Panc1 (cell line): ENCODE measurements around the gene ATF6B. TPM values are rescaled to one million over a fixed set of nuclear protein-coding genes. Genes with fewer than 3 reads are reported as not detected.

Source experiments
- ATAC-seq: fragments of 200-7000 bp; cut with Tn5 transposase; 2 replicates; pipeline ENCODE4 v1.9.1; 2020; ENCODE audit warnings: mild to moderate bottlenecking, moderate library complexity
- BruUV-seq: library from RNA; stranded (reverse); fragments of 400-500 nt; replicated peaks from 2 replicates; lab custom pipeline; 2021; lab: Mats Ljungman, UMichigan
- CTCF ChIA-PET: fragments of 300-600 bp; sonication (Branson Sonifier 250); formaldehyde crosslinking; loops from one replicate; lab custom pipeline; 2022; ENCODE audit warnings: antibody characterized with exemption; lab: Charles Lee
- POLR2A ChIA-PET: fragments of 300-600 bp; sonication (Branson Sonifier 250); formaldehyde crosslinking; loops from one replicate; lab custom pipeline; 2022; ENCODE audit warnings: antibody characterized with exemption; lab: Charles Lee
- DNase-seq: peaks from one replicate; pipeline ENCODE4 v3.0.0-alpha.2; 2010; ENCODE audit warnings: low read depth, low spot score
- H3K27ac ChIP-seq: 2 replicates; pipeline ENCODE4 v1.5.1; 2011; ENCODE audit warnings: mild to moderate bottlenecking, low read length, inconsistent platforms
- H3K27me3 ChIP-seq: fragments of 200-500 bp; sonication (Bioruptor generic); 2 replicates; pipeline ENCODE4 v1.6.0; 2014; ENCODE audit warnings: low read length, inconsistent platforms; ENCODE audit not compliant: control insufficient read depth, insufficient read depth
- H3K36me3 ChIP-seq: fragments of 200-500 bp; sonication (Bioruptor generic); 2 replicates; pipeline ENCODE4 v1.5.1; 2014; ENCODE audit warnings: inconsistent platforms, mild to moderate bottlenecking, low read length, moderate library complexity; ENCODE audit not compliant: control insufficient read depth, insufficient read depth
- H3K4me1 ChIP-seq: 2 replicates; pipeline ENCODE4 v1.5.1; 2011; ENCODE audit warnings: inconsistent platforms, mild to moderate bottlenecking, low read length, moderate library complexity; ENCODE audit not compliant: control insufficient read depth, insufficient read depth
- H3K4me3 ChIP-seq, 2 experiments: 2 replicates each; pipeline ENCODE4 v1.5.1; 2011 to 2012; ENCODE audit warnings: low read depth in 2 of 2, low read length in 2 of 2, mild to moderate bottlenecking in 2 of 2, inconsistent platforms in 1 of 2, moderate library complexity in 1 of 2
- H3K9me3 ChIP-seq: fragments of 200-500 bp; sonication (Bioruptor generic); 2 replicates; pipeline ENCODE4 v1.5.1; 2014; ENCODE audit warnings: low read depth, mild to moderate bottlenecking, inconsistent platforms, low read length, moderate library complexity; ENCODE audit not compliant: control insufficient read depth, insufficient read depth
- POLR2AphosphoS5 ChIP-seq: IDR thresholded peaks from 2 replicates; pipeline ENCODE4 v1.6.1; 2012; ENCODE audit warnings: mild to moderate bottlenecking, low read depth, low read length, moderate library complexity
- SIN3A ChIP-seq: IDR thresholded peaks from 2 replicates; pipeline ENCODE4 v1.6.1; 2012; ENCODE audit warnings: low read depth, mild to moderate bottlenecking, low read length, moderate library complexity, borderline replicate concordance; ENCODE audit not compliant: insufficient read depth
- TCF7L2 ChIP-seq: IDR thresholded peaks from 2 replicates; pipeline ENCODE4 v1.6.1; 2011; ENCODE audit warnings: mild to moderate bottlenecking, low read depth, low read length, inconsistent platforms
- in situ Hi-C: cut with HindIII; loops from 2 replicates; pipeline ENCODE4 v1.10.0; 2016; ENCODE audit warnings: low sequenced_read_pairs, low pct_unique_long_range_greater_than_20kb
- intact Hi-C: fragments of 100-400 bp; cut with micrococcal nuclease; formaldehyde crosslinking; loops from one replicate; pipeline ENCODE4 v1.10.0; 2022; ENCODE audit not compliant: unreplicated experiment
- total RNA-seq: library from RNA; stranded (reverse); gene quantifications from one replicate; pipeline ENCODE4 v1.2.1, GENCODE V29; 2021; ENCODE audit not compliant: unreplicated experiment
- TF ChIP-seq, protein P1 (sequence below): fragments of 450-650 bp; IDR thresholded peaks from 2 replicates; pipeline ENCODE4 v1.5.1; 2017; ENCODE audit warnings: mild to moderate bottlenecking
- TF ChIP-seq, protein P2 (sequence below), 2 experiments: IDR thresholded peaks; 2 replicates each; pipeline ENCODE4 v1.6.1; 2011 to 2012; ENCODE audit warnings: low read depth in 2 of 2, control low read depth in 1 of 2, low read length in 1 of 2, mild to moderate bottlenecking in 1 of 2, moderate library complexity in 1 of 2; ENCODE audit not compliant: insufficient read depth in 1 of 2

Gene ATF6B
- total RNA-seq, 1 experiment from 2014 or later: 127 TPM

DNA sequence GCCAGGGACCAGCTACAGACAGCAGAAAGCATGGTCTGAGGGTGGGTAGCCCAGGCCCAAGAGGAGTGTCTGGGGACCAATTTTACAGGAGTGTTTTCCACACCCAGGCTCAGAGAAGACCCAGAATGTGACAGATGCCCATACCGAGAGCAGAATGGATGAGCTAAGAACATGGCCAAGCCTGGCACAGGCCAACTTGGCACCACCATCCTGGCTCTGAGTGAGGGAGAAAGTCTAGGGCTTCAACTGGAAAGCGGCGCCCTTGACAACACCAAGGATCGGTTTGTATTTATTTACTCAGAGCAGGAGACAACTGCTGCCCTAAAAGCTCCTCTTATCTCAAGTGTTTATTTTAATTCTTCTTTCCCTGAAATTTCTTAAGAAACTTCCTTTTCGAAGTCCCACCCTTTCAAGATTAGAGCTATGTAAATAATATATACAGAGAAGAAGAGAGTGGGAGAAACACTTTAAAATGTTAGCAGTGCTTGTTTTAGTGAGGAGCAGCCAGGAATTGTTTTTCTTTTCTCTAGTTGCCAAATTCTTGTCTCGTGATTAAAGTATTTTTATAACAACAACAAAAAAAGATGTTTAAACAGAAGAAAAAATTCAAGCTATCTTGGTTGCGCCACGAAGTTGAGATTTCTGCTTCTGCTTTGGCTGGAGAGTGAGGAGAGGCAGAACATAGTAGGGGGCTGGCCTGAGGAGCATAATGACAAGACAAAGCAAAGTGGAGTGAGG is 35.1 kb downstream of the ATF6B start:
- ChIA-PET CTCF (interaction anchor here (0.6 kb wide), 1 partner anchor 9 kb away, joined by 6 read pairs; no protein-coding TSS in a partner anchor), POLR2A (no interaction called here)
- no TSS peak for BruUV-seq
- H3K9me3 ChIP-seq: no peaks in the 10 kb centered on the region
- no peak overlapping the region for H3K27ac ChIP-seq
- in situ Hi-C loops: no loop called here
- TF ChIP-seq, protein P1, sequence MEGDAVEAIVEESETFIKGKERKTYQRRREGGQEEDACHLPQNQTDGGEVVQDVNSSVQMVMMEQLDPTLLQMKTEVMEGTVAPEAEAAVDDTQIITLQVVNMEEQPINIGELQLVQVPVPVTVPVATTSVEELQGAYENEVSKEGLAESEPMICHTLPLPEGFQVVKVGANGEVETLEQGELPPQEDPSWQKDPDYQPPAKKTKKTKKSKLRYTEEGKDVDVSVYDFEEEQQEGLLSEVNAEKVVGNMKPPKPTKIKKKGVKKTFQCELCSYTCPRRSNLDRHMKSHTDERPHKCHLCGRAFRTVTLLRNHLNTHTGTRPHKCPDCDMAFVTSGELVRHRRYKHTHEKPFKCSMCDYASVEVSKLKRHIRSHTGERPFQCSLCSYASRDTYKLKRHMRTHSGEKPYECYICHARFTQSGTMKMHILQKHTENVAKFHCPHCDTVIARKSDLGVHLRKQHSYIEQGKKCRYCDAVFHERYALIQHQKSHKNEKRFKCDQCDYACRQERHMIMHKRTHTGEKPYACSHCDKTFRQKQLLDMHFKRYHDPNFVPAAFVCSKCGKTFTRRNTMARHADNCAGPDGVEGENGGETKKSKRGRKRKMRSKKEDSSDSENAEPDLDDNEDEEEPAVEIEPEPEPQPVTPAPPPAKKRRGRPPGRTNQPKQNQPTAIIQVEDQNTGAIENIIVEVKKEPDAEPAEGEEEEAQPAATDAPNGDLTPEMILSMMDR: no peak
- no peak for TF ChIP-seq POLR2AphosphoS5
- no peak for TF ChIP-seq SIN3A
- TF ChIP-seq, protein P2, sequence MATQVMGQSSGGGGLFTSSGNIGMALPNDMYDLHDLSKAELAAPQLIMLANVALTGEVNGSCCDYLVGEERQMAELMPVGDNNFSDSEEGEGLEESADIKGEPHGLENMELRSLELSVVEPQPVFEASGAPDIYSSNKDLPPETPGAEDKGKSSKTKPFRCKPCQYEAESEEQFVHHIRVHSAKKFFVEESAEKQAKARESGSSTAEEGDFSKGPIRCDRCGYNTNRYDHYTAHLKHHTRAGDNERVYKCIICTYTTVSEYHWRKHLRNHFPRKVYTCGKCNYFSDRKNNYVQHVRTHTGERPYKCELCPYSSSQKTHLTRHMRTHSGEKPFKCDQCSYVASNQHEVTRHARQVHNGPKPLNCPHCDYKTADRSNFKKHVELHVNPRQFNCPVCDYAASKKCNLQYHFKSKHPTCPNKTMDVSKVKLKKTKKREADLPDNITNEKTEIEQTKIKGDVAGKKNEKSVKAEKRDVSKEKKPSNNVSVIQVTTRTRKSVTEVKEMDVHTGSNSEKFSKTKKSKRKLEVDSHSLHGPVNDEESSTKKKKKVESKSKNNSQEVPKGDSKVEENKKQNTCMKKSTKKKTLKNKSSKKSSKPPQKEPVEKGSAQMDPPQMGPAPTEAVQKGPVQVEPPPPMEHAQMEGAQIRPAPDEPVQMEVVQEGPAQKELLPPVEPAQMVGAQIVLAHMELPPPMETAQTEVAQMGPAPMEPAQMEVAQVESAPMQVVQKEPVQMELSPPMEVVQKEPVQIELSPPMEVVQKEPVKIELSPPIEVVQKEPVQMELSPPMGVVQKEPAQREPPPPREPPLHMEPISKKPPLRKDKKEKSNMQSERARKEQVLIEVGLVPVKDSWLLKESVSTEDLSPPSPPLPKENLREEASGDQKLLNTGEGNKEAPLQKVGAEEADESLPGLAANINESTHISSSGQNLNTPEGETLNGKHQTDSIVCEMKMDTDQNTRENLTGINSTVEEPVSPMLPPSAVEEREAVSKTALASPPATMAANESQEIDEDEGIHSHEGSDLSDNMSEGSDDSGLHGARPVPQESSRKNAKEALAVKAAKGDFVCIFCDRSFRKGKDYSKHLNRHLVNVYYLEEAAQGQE (IDR thresholded peaks at IDR 0.05; ENCODE audit: insufficient read depth in 1 of 2, low read depth in 2 of 2, low read length in 1 of 2): no peak
- TF ChIP-seq TCF7L2: no peak
- no peaks in the 10 kb centered on the region for H3K36me3 ChIP-seq
- no peaks in the 10 kb centered on the region for H3K4me1 ChIP-seq
- no peak for DNase-seq
- intact Hi-C loops: no loop called here
- no peak overlapping the region for H3K4me3 ChIP-seq
- ATAC-seq: no peak
- no peaks in the 10 kb centered on the region; the same call in 1 of the 2 replicates for H3K27me3 ChIP-seq

DNA sequence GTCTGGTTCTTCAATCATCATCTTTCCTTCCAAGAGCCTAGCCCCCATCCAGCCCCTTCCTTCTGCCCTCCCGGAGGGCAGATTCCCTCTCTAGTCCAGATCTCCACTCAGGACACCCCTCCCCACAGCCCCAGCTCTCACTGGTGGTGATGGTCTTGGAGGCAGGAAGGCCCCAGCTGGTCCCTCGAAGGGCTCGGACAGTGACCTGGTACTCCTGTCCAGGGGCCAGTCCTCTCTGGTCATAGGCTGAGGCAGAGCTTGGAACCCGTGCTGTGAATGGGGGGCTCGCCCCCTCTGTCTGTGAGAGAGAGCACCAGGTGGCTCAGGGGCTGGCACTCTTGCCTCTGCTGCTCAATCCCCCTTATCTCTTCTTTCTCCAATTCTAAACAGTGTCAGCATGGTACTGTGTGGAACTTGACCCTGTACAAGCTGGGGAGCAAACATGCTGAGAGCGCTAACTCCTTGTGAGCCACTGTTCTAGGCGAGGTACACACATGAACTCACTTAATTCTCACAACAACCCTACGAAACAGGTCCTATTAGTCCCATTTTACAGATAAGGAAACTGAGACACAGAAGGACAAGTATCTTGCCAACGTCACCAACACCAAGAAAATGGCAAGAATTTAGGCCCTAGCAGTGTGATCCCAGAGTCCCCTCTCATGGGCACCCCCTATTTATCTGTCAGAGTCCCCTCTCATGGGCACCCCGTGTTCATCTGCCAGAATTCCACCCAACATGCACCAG is 38.8 kb downstream of the ATF6B start:
- no peak overlapping the region for H3K4me3 ChIP-seq
- in situ Hi-C loops (no loop called here), intact Hi-C loops (no loop called here)
- ChIA-PET CTCF (no interaction called here), POLR2A (interaction anchor here (0.6 kb wide), 1 partner anchor 377 kb away, joined by 4 read pairs; no protein-coding TSS in a partner anchor)
- H3K27me3 ChIP-seq: no peaks in the 10 kb centered on the region
- no peaks in the 10 kb centered on the region for H3K36me3 ChIP-seq
- BruUV-seq: no TSS peak
- TF ChIP-seq, protein P1: no peak
- TF ChIP-seq SIN3A (no peak), POLR2AphosphoS5 (no peak), TCF7L2 (no peak)
- TF ChIP-seq, protein P2 (IDR thresholded peaks at IDR 0.05; ENCODE audit: insufficient read depth in 1 of 2, low read depth in 2 of 2, low read length in 1 of 2): no peak
- H3K27ac ChIP-seq: no peak overlapping the region
- ATAC-seq (no peak), DNase-seq (no peak)
- H3K9me3 ChIP-seq: no peaks in the 10 kb centered on the region
- no peaks in the 10 kb centered on the region for H3K4me1 ChIP-seq
